Esophagus squamous epithelium (tissue), 5 donors: ENCODE data around the gene EEF1AKMT4. TPM values are rescaled to one million over a fixed set of nuclear protein-coding genes. Genes with fewer than 3 reads are reported as not detected.

ENCODE experiments used
- DNase-seq: peaks from one replicate; lab custom pipeline; 2025; lab: John Stamatoyannopoulos, UW
- H3K27ac ChIP-seq, 4 donors: fragments of 200-600 bp; sonication (generic); one replicate each; pipeline ENCODE4 v1.5.1; 2016 to 2019; ENCODE audit warnings: mild to moderate bottlenecking in 1 of 4
- H3K27me3 ChIP-seq, 4 donors: fragments of 200-600 bp; sonication (generic); 1 replicate in 3 of 4; 2 replicates in 1 of 4; pipeline versions ENCODE4 v1.5.1 to v1.6.0; 2017 to 2021; ENCODE audit warnings: antibody characterized with exemption in 1 of 4
- H3K36me3 ChIP-seq, 3 donors: fragments of 200-600 bp; sonication (generic); one replicate each; pipeline ENCODE4 v1.5.1; 2016 to 2019
- H3K4me1 ChIP-seq, 3 donors: fragments of 200-600 bp; sonication (generic); one replicate each; pipeline ENCODE4 v1.5.1; 2017 to 2019
- H3K4me3 ChIP-seq, 4 donors: fragments of 200-600 bp; sonication (generic); 1 replicate in 3 of 4; 2 replicates in 1 of 4; pipeline ENCODE4 v1.5.1; 2016 to 2019; ENCODE audit warnings: mild to moderate bottlenecking in 2 of 4, moderate library complexity in 1 of 4
- H3K9me3 ChIP-seq, 3 donors: fragments of 200-600 bp; sonication (generic); one replicate each; pipeline ENCODE4 v1.5.1; 2016 to 2019
- POLR2A ChIP-seq, 4 donors: fragments of 450-650 bp; IDR thresholded peaks; one replicate each; pipeline ENCODE4 v1.6.1; 2017; ENCODE audit warnings: antibody characterized with exemption in 4 of 4, mild to moderate bottlenecking in 4 of 4, moderate library complexity in 3 of 4
- WGBS, 2 donors: methylation state at CpG; one replicate each; pipeline ENCODE4 v1.1.5; 2018; 5-methylcytosine and 5-hydroxymethylcytosine counted together
- intact Hi-C: fragments of 100-400 bp; cut with DNase I; formaldehyde crosslinking; loops from one replicate; pipeline ENCODE4 v1.15.0; 2022
- total RNA-seq, 4 donors: library from RNA; depleted of rRNA; stranded (reverse); fragments of >200 nt; gene quantifications; one replicate each; pipeline ENCODE4 v1.1.0, GENCODE V29; 2016
- TF ChIP-seq, protein P1 (sequence below), 6 experiments: fragments of 450-650 bp in 4 of 6; fragments of 200-600 bp in 2 of 6; sonication (generic) in 2 of 6; IDR thresholded peaks; one replicate each; pipeline ENCODE4 v1.5.1; 2016 to 2019; ENCODE audit warnings: antibody characterized with exemption in 6 of 6, mild to moderate bottlenecking in 4 of 6, moderate library complexity in 4 of 6
- donor health status: DM: yes; HTN: yes; CAD: no.

The EEF1AKMT4 gene
- total RNA-seq, 4 donors from 2014 or later, result 8.1 to 13.4 (median 10.3) TPM

DNA sequence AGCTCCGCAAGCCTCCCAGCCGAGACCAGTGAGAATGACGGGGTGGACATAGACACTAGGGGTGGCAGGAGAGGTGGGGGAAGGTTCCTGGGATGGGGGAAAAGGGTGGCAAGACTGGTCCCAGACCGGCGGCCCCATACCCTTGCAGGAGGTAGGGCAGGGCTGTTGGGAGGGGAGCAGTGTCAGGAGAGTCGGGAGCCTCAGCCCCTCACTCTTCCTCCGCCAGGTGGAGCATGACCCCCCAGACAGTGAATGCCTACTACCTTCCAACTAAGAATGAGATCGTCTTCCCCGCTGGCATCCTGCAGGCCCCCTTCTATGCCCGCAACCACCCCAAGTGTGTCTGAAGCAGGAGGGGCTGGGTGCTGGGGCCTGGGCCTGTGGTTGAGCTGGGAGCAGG is 40.9 kb downstream of the EEF1AKMT4 start:
- TF ChIP-seq, protein P1, sequence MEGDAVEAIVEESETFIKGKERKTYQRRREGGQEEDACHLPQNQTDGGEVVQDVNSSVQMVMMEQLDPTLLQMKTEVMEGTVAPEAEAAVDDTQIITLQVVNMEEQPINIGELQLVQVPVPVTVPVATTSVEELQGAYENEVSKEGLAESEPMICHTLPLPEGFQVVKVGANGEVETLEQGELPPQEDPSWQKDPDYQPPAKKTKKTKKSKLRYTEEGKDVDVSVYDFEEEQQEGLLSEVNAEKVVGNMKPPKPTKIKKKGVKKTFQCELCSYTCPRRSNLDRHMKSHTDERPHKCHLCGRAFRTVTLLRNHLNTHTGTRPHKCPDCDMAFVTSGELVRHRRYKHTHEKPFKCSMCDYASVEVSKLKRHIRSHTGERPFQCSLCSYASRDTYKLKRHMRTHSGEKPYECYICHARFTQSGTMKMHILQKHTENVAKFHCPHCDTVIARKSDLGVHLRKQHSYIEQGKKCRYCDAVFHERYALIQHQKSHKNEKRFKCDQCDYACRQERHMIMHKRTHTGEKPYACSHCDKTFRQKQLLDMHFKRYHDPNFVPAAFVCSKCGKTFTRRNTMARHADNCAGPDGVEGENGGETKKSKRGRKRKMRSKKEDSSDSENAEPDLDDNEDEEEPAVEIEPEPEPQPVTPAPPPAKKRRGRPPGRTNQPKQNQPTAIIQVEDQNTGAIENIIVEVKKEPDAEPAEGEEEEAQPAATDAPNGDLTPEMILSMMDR (IDR thresholded peaks at IDR 0.05), result no peak
- TF ChIP-seq POLR2A (IDR thresholded peaks at IDR 0.05), result no peak
- Histone ChIP-seq H3K27ac (no peak overlapping the region), H3K9me3 (no peaks in the 10 kb centered on the region), H3K27me3 (peaks cover 0 to 24% (median 0%) of the 10 kb centered on the region in 4 donors), H3K36me3 (no peaks in the 10 kb centered on the region), H3K4me3 (no peak overlapping the region), H3K4me1 (no peaks in the 10 kb centered on the region)
- 75 to 100% methylated on average over 1 to 5 of the region's 10 CpGs for WGBS, 2 donors
- no peak for DNase-seq
- intact Hi-C loops, result no loop called here

DNA sequence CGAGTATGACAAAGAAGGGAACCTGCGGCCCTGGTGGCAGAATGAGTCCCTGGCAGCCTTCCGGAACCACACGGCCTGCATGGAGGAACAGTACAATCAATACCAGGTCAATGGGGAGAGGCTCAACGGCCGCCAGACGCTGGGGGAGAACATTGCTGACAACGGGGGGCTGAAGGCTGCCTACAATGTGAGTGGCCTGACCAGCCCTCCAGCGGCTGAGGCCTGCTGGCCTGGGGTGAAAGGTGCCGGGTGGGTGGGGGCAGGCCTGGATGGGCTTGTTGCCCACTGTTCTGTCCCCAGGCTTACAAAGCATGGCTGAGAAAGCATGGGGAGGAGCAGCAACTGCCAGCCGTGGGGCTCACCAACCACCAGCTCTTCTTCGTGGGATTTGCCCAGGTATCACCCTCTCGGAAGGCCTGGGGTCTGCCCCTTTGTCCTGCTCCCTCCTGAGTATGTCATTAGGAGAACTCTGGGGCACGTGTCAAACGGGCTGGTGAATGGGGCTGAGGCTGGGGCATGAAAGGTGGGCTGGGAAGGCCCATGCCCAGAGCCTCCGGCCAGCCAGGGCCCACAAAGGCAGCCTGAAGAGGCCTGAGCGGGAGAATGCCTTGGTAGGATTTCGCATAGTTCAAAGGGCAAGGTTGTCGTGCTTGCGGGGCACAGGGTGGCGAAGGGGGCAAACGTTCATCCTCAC is 41.7 kb downstream of the EEF1AKMT4 start:
- no peak overlapping the region for H3K27ac ChIP-seq
- H3K9me3 ChIP-seq, result no peaks in the 10 kb centered on the region
- WGBS, 2 donors, result 88 to 92% methylated on average over 15 to 19 of the region's 22 CpGs
- no peak for DNase-seq
- H3K36me3 ChIP-seq, result no peaks in the 10 kb centered on the region
- no peaks in the 10 kb centered on the region for H3K4me1 ChIP-seq
- no peak for TF ChIP-seq POLR2A (IDR thresholded peaks at IDR 0.05)
- TF ChIP-seq, protein P1 (IDR thresholded peaks at IDR 0.05), result no peak
- H3K27me3 ChIP-seq, result peaks cover 0 to 24% (median 0%) of the 10 kb centered on the region in 4 donors
- intact Hi-C loops, result no loop called here
- H3K4me3 ChIP-seq, result no peak overlapping the region

DNA sequence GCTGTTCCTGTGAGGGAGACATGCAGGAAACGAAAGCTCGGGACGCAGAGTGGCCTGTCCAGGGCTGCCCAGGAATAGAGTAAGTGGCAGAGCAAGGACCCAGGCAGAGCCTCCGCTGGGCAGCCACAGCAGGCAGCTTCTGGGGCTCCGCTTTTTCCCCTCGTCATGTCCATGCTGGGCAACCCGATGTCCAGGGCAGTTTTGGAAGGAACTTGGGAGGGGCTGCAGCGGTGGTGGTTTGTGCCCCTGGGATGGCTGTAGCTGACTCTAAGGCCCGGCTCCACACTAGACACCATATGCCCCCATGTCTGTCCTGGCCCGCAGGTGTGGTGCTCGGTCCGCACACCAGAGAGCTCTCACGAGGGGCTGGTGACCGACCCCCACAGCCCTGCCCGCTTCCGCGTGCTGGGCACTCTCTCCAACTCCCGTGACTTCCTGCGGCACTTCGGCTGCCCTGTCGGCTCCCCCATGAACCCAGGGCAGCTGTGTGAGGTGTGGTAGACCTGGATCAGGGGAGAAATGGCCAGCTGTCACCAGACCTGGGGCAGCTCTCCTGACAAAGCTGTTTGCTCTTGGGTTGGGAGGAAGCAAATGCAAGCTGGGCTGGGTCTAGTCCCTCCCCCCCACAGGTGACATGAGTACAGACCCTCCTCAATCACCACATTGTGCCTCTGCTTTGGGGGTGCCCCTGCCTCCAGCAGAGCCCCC is 42.4 kb downstream of the EEF1AKMT4 start:
- Histone ChIP-seq H3K4me1 (no peaks in the 10 kb centered on the region), H3K4me3 (no peak overlapping the region), H3K27me3 (peaks cover 0 to 24% (median 0%) of the 10 kb centered on the region in 4 donors), H3K9me3 (no peaks in the 10 kb centered on the region), H3K27ac (no peak overlapping the region), H3K36me3 (no peaks in the 10 kb centered on the region)
- TF ChIP-seq, protein P1 (IDR thresholded peaks at IDR 0.05), result no peak
- no peak for TF ChIP-seq POLR2A (IDR thresholded peaks at IDR 0.05)
- intact Hi-C loops, result no loop called here
- no peak for DNase-seq
- 90 to 100% methylated on average over 3 to 4 of the region's 21 CpGs for WGBS, 2 donors

DNA sequence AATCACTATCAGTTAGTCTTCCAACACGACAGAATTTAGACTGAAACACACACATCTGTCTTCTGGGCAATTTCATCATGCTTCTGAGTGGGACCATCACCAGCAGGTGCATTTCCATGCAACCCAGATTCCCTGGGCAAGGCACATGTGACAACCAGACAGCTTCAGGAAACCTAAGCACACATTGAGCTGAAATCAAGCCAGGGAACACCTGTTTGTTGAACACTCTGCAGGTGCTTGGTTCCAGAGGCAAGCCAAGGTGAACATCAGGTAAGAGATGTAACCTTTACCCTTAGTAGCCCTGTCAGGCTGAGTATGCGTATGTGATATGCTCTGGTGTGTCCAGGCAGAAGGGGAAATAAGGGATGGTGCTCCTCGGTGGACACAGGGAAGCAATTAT is 46.3 kb downstream of the EEF1AKMT4 start:
- intact Hi-C loops, result no loop called here
- Histone ChIP-seq H3K4me1 (peaks cover 9 to 20% (median 12%) of the 10 kb centered on the region in 3 donors), H3K27ac (no peak overlapping the region), H3K36me3 (peaks cover 0 to 7% (median 3%) of the 10 kb centered on the region in 3 donors), H3K9me3 (no peaks in the 10 kb centered on the region), H3K27me3 (peaks cover 0 to 5% (median 0%) of the 10 kb centered on the region in 4 donors), H3K4me3 (no peak overlapping the region)
- 66 to 80% methylated on average over 3 of the region's 3 CpGs for WGBS, 2 donors
- DNase-seq, result no peak
- TF ChIP-seq, protein P1 (IDR thresholded peaks at IDR 0.05), result no peak
- TF ChIP-seq POLR2A (IDR thresholded peaks at IDR 0.05), result no peak

DNA sequence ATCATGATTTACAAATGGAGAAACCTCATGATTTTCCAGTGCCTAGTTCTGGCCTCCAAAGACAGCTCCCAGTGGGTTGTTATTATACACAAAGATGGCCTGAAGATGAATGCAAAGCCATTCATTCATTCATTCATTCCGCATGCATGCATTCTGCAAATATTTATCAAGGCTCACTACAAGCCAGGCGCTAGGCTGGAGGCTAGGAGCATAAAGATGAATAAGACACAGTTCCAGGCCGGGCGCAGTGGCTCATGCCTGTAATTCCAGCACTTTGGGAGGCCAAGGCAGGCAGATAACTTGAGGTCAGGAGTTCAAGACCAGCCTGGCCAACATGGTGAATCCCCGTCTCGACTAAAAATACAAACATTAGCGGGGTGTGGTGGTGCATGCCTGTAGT is 47.1 kb downstream of the EEF1AKMT4 start:
- no peaks in the 10 kb centered on the region for H3K27me3 ChIP-seq
- TF ChIP-seq, protein P1 (IDR thresholded peaks at IDR 0.05), result no peak
- TF ChIP-seq POLR2A (IDR thresholded peaks at IDR 0.05), result no peak
- peaks cover 9 to 23% (median 13%) of the 10 kb centered on the region in 3 donors for H3K4me1 ChIP-seq
- no peak overlapping the region for H3K4me3 ChIP-seq
- no peaks in the 10 kb centered on the region for H3K9me3 ChIP-seq
- DNase-seq, result no peak
- peaks cover 3 to 16% (median 7%) of the 10 kb centered on the region in 3 donors for H3K36me3 ChIP-seq
- intact Hi-C loops, result no loop called here
- no peak overlapping the region for H3K27ac ChIP-seq
- 70 to 80% methylated on average over 7 of the region's 7 CpGs for WGBS, 2 donors
